T-helper 17 cell (primary cell): ENCODE results near the gene KHK. TPM values are rescaled to one million over a fixed set of nuclear protein-coding genes. Genes with fewer than 3 reads are reported as not detected.

Experiments used
- ATAC-seq: fragments of 150-1000 bp; cut with Tn5 transposase; 2 replicates; pipeline ENCODE4 v1.10.0; 2021; ENCODE audit warnings: mild to moderate bottlenecking, moderate library complexity
- DNase-seq, 3 donors: peaks; one replicate each; pipeline versions ENCODE4 v3.0.0 to v3.0.0-alpha.2; 2020 to 2021
- H3K9me3 ChIP-seq: one replicate; pipeline ENCODE4 v1.7.0; 2013; ENCODE audit warnings: low read length, mild to moderate bottlenecking; ENCODE audit not compliant: control insufficient read depth, poor library complexity, severe bottlenecking
- H3K27ac Mint-ChIP-seq: one replicate; pipeline ENCODE4 v1.8.0; 2022; ENCODE audit warnings: mild to moderate bottlenecking, moderate library complexity, mixed read lengths
- H3K27me3 Mint-ChIP-seq: one replicate; pipeline ENCODE4 v1.8.0; 2022; ENCODE audit warnings: mixed read lengths
- H3K36me3 Mint-ChIP-seq: one replicate; pipeline ENCODE4 v1.8.0; 2022; ENCODE audit warnings: low read depth, mixed read lengths
- H3K4me1 Mint-ChIP-seq: one replicate; pipeline ENCODE4 v1.8.0; 2022; ENCODE audit warnings: mild to moderate bottlenecking, mixed read lengths
- H3K4me3 Mint-ChIP-seq: one replicate; pipeline ENCODE4 v1.8.0; 2022; ENCODE audit warnings: mild to moderate bottlenecking, moderate library complexity, mixed read lengths
- total RNA-seq, 4 donors: library from RNA in 2 of 4; stranded (reverse) in 2 of 4; gene quantifications; one replicate each; pipeline ENCODE4 v1.2.3 and lab custom pipeline; 2022 to 2026

Gene KHK
- total RNA-seq, 2 donors from 2014 or later: 4.5 to 5.4 TPM

GRCh38 chr2:27136751-27137150 lies 50.2 kb downstream of the KHK start:
- H3K4me3 Mint-ChIP-seq: no peak overlapping the region

GRCh38 chr2:27137322-27137935 lies 50.9 kb downstream of the KHK start:
- no peak for DNase-seq
- H3K36me3 Mint-ChIP-seq: peaks cover 2% of the 10 kb centered on the region

More at GRCh38 chr2:27136751-27137150, 50.2 kb downstream of the KHK start:
- H3K9me3 ChIP-seq: no peaks in the 10 kb centered on the region
- H3K36me3 Mint-ChIP-seq: peaks cover 2% of the 10 kb centered on the region
- ATAC-seq: no peak
- no peaks in the 10 kb centered on the region for H3K27me3 Mint-ChIP-seq
- no peak overlapping the region for H3K27ac Mint-ChIP-seq
- no peak for DNase-seq
- H3K4me1 Mint-ChIP-seq: peaks cover 15% of the 10 kb centered on the region

GRCh38 chr2:27138111-27138510 lies 51.5 kb downstream of the KHK start:
- ATAC-seq (no peak), DNase-seq (no peak)
- H3K27me3 Mint-ChIP-seq: no peaks in the 10 kb centered on the region
- H3K36me3 Mint-ChIP-seq: peaks cover 2% of the 10 kb centered on the region
- no peak overlapping the region for H3K4me3 Mint-ChIP-seq
- no peak overlapping the region for H3K27ac Mint-ChIP-seq
- H3K9me3 ChIP-seq: no peaks in the 10 kb centered on the region
- H3K4me1 Mint-ChIP-seq: peaks cover 9% of the 10 kb centered on the region

More at GRCh38 chr2:27137322-27137935, 50.9 kb downstream of the KHK start:
- H3K27ac Mint-ChIP-seq: no peak overlapping the region
- no peaks in the 10 kb centered on the region for H3K9me3 ChIP-seq
- peaks cover 14% of the 10 kb centered on the region for H3K4me1 Mint-ChIP-seq
- H3K4me3 Mint-ChIP-seq: no peak overlapping the region
- H3K27me3 Mint-ChIP-seq: no peaks in the 10 kb centered on the region
- ATAC-seq: no peak

- H3K4me1 Mint-ChIP-seq: no peaks in the 10 kb centered on the region
- no peak for DNase-seq
- H3K9me3 ChIP-seq: no peaks in the 10 kb centered on the region
- no peak within 1 kb of the TSS for H3K27ac Mint-ChIP-seq
- peaks cover 2% of the 10 kb centered on the region for H3K36me3 Mint-ChIP-seq
- H3K4me3 Mint-ChIP-seq: no peak within 1 kb of the TSS
- H3K27me3 Mint-ChIP-seq: peaks cover 3% of the 10 kb centered on the region
- no peak for ATAC-seq
Observed at GRCh38 chr2:27139310-27139709, 52.7 kb downstream of the KHK start, which contains the start of gene PRR30. TSS of gene PRR30 (minus strand) at chr2:27139410. CDS start at chr2:27138329, 1,081 bp downstream.

GRCh38 chr2:27143285-27143684 lies 56.7 kb downstream of the KHK start:
- H3K4me3 Mint-ChIP-seq: no peak overlapping the region
- H3K4me1 Mint-ChIP-seq: peaks cover under 1% of the 10 kb centered on the region
- no peaks in the 10 kb centered on the region for H3K36me3 Mint-ChIP-seq
- peaks cover 22% of the 10 kb centered on the region for H3K27me3 Mint-ChIP-seq
- ATAC-seq: no peak
- H3K27ac Mint-ChIP-seq: no peak overlapping the region
- DNase-seq: no peak
- no peaks in the 10 kb centered on the region for H3K9me3 ChIP-seq

- no peaks in the 10 kb centered on the region for H3K36me3 Mint-ChIP-seq
- ATAC-seq (no peak), DNase-seq (no peak)
- H3K4me3 Mint-ChIP-seq: no peak overlapping the region
- H3K9me3 ChIP-seq: no peaks in the 10 kb centered on the region
- peaks cover 24% of the 10 kb centered on the region for H3K27me3 Mint-ChIP-seq
- no peak overlapping the region for H3K27ac Mint-ChIP-seq
- H3K4me1 Mint-ChIP-seq: peaks cover 3% of the 10 kb centered on the region
Observed at GRCh38 chr2:27145682-27146081, 59.1 kb downstream of the KHK start.

- ATAC-seq (no peak), DNase-seq (no peak)
- Mint-ChIP-seq H3K27ac (peak overlapping the region; percentile 65), H3K4me1 (peaks cover 3% of the 10 kb centered on the region), H3K4me3 (no peak overlapping the region), H3K27me3 (peaks cover 24% of the 10 kb centered on the region), H3K36me3 (no peaks in the 10 kb centered on the region)
- H3K9me3 ChIP-seq: no peaks in the 10 kb centered on the region
Observed at GRCh38 chr2:27147935-27148334, 61.4 kb downstream of the KHK start.

- H3K4me1 Mint-ChIP-seq: peaks cover 7% of the 10 kb centered on the region
- H3K36me3 Mint-ChIP-seq: no peaks in the 10 kb centered on the region
- no peak for DNase-seq
- H3K4me3 Mint-ChIP-seq: no peak within 1 kb of the TSS
- no peaks in the 10 kb centered on the region for H3K9me3 ChIP-seq
- H3K27me3 Mint-ChIP-seq: peaks cover 30% of the 10 kb centered on the region
- H3K27ac Mint-ChIP-seq: peak within 1 kb of the TSS; percentile 65
- no peak for ATAC-seq
Observed at GRCh38 chr2:27148801-27149439, 62.3 kb downstream of the KHK start, which contains the start of gene TCF23. TSS of gene TCF23 (plus strand) at chr2:27149004. CDS start at chr2:27149134, 130 bp downstream.

- no peak overlapping the region for H3K27ac Mint-ChIP-seq
- H3K9me3 ChIP-seq: no peaks in the 10 kb centered on the region
- no peak for DNase-seq
- no peaks in the 10 kb centered on the region for H3K36me3 Mint-ChIP-seq
- H3K4me1 Mint-ChIP-seq: peaks cover 7% of the 10 kb centered on the region
- peaks cover 30% of the 10 kb centered on the region for H3K27me3 Mint-ChIP-seq
- no peak overlapping the region for H3K4me3 Mint-ChIP-seq
- no peak for ATAC-seq
Observed at GRCh38 chr2:27149570-27150405, 63.2 kb downstream of the KHK start.

Other genes starting within 250 kb of the KHK start
- gene DPYSL5, start 238.6 kb upstream of the KHK start, total RNA-seq: not detected
- gene MAPRE3, start 116.1 kb upstream of the KHK start, total RNA-seq: 1 to 10 TPM; 5.0 to 5.8 TPM
- 10 to 100 TPM; 42.4 to 47.3 TPM for gene TMEM214, start 53.8 kb upstream of the KHK start, total RNA-seq
- gene AGBL5, start 35.1 kb upstream of the KHK start, total RNA-seq: 10 to 100 TPM in 1 of 2 donors, 1 to 10 TPM in 1; 8.9 to 10.7 TPM
- gene OST4, start 15.1 kb upstream of the KHK start, total RNA-seq: 100 to 1,000 TPM; 284 to 371 TPM
- gene EMILIN1, start 8.2 kb upstream of the KHK start, total RNA-seq: 1 to 10 TPM in 1 of 2 donors, under 1 TPM in 1; 0.32 to 1.7 TPM
- not detected for gene CGREF1, start 32.4 kb downstream of the KHK start, total RNA-seq
- under 1 TPM; 0.65 to 0.94 TPM for gene ABHD1, start 37.0 kb downstream of the KHK start, total RNA-seq
- 10 to 100 TPM; 25.6 to 27.1 TPM for gene PREB, start 47.9 kb downstream of the KHK start, total RNA-seq
- not detected for gene PRR30, start 52.6 kb downstream of the KHK start, total RNA-seq
- not detected for gene TCF23, start 62.2 kb downstream of the KHK start, total RNA-seq
- gene ATRAID, start 125.3 kb downstream of the KHK start, total RNA-seq: 10 to 100 TPM; 59.7 to 76.8 TPM
- 100 to 1,000 TPM; 147 to 190 TPM for gene SLC5A6, start 125.5 kb downstream of the KHK start, total RNA-seq
- gene CAD, start 130.6 kb downstream of the KHK start, total RNA-seq: 10 to 100 TPM; 27.2 to 30.0 TPM
- gene SLC30A3, start 176.3 kb downstream of the KHK start, total RNA-seq: under 1 TPM in 1 of 2 donors, not detected in 1; 0.13 TPM
- not detected for gene DNAJC5G, start 188.7 kb downstream of the KHK start, total RNA-seq
- gene TRIM54, start 195.7 kb downstream of the KHK start, total RNA-seq: not detected
- 1 to 10 TPM; 1.5 to 1.6 TPM for gene UCN, start 221.7 kb downstream of the KHK start, total RNA-seq
- 10 to 100 TPM; 46.5 to 48.6 TPM for gene MPV17, start 236.3 kb downstream of the KHK start, total RNA-seq